Stimulated activated CD4-positive, alpha-beta T cell treated with anti-CD3 and anti-CD28 coated beads, TNF-alpha, amount 100 ng/mL, for 4 hours (primary cell): ENCODE data around the gene CCDC33.

Experiments
- DNase-seq, 3 experiments: peaks; one replicate each; pipeline ENCODE4 v3.0.0-alpha.2; 2020; ENCODE audit warnings: low read depth in 3 of 3

The CCDC33 gene

GRCh38 chr15:74311734-74312444, 75.8 kb downstream of the CCDC33 start:
- no peak for DNase-seq

GRCh38 chr15:74312445-74313007, 76.4 kb downstream of the CCDC33 start:
- no peak for DNase-seq

GRCh38 chr15:74313889-74314288, 77.8 kb downstream of the CCDC33 start:
- no peak for DNase-seq

- DNase-seq = no peak
These were observed 78.8 kb downstream of the CCDC33 start for GRCh38 chr15:74314795-74315438.

- DNase-seq = no peak
These were observed 79.5 kb downstream of the CCDC33 start for GRCh38 chr15:74315626-74316025.

- DNase-seq = no peak
These were observed 80.0 kb downstream of the CCDC33 start for GRCh38 chr15:74316141-74316540.

GRCh38 chr15:74317820-74318375, 81.8 kb downstream of the CCDC33 start:
- no peak for DNase-seq

- no peak for DNase-seq
These were observed 82.4 kb downstream of the CCDC33 start for GRCh38 chr15:74318376-74319137.

GRCh38 chr15:74319138-74319460, 83.0 kb downstream of the CCDC33 start:
- DNase-seq = no peak

GRCh38 chr15:74319596-74320351, 83.6 kb downstream of the CCDC33 start:
- DNase-seq = no peak

GRCh38 chr15:74320352-74321247, 84.5 kb downstream of the CCDC33 start:
- no peak for DNase-seq

- DNase-seq = peak; percentile 12 to 31 (median 21)
These were observed 86.5 kb downstream of the CCDC33 start for GRCh38 chr15:74322558-74323180.

GRCh38 chr15:74324714-74325113, 88.6 kb downstream of the CCDC33 start:
- DNase-seq = no peak

- no peak for DNase-seq
These were observed 90.6 kb downstream of the CCDC33 start for GRCh38 chr15:74326746-74327145.

GRCh38 chr15:74327756-74328155, 91.6 kb downstream of the CCDC33 start:
- DNase-seq = no peak

GRCh38 chr15:74328331-74329056, 92.4 kb downstream of the CCDC33 start:
- no peak for DNase-seq

- DNase-seq = no peak
These were observed 94.8 kb downstream of the CCDC33 start for GRCh38 chr15:74330861-74331408.

GRCh38 chr15:74332011-74332410, 95.9 kb downstream of the CCDC33 start:
- no peak for DNase-seq

- no peak for DNase-seq
These were observed 96.5 kb downstream of the CCDC33 start for GRCh38 chr15:74332611-74333010.
